Stimulated activated CD4-positive, alpha-beta T cell treated with anti-CD3 and anti-CD28 coated beads, Interleukin-4, amount 100 ng/mL, for 1 hour (primary cell): ENCODE measurements around the gene PITPNB.

Source experiments
- DNase-seq: peaks from one replicate; pipeline ENCODE4 v3.0.0-alpha.2; 2020

Gene PITPNB

GRCh38 chr22:27919222-27919941, at the start of gene PITPNB:
Gene PITPNB (minus strand): TSS chr22:27919256. CDS start chr22:27919191, 65 bp downstream.
- peak; percentile 99 for DNase-seq

GRCh38 chr22:27966168-27967064, 47.4 kb upstream of the PITPNB start:
- no peak for DNase-seq

GRCh38 chr22:27962268-27963044, 43.4 kb upstream of the PITPNB start:
- DNase-seq = no peak

DNA sequence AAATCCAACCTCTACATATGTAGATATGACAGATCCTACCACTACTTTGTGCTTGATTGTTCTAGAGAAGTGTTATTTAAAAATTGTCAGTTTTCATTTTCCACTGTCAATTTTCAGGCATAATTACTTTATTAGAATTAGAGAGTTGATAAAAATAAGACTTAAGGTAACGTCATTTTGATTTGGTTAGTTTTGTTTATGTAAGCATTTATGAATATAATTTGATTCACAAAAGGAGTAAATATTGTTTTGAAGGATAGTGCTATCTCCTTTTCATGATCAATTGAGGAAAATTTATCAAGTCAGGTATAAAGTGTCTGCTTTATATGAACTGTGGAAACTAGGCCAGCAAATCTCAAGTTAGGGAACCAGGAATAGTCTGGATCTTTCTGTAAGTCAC, 42.6 kb upstream of the PITPNB start:
- DNase-seq = no peak

DNA sequence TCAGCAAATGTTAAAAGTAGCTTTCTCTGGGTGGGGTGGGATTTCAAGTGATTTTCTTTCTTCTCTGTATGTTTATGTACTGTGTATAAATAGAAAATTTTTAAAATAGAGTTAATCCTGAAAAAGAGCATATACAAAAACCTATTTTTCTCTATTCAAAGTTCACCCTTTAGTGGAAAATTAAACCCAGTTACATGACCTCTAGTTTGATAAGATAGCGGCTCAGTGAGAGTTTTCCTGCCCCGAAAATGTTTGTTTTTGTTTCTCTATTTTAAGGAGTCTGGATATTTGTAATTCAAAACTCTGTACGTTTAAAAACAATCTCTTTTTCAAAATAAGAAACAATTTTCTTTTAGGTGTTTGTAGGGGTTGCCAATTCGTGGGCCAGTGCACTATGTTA, 42.1 kb upstream of the PITPNB start:
- DNase-seq = no peak

- DNase-seq = no peak
Measured at GRCh38 chr22:27959335-27960090, 40.5 kb upstream of the PITPNB start.

GRCh38 chr22:27952779-27953178, 33.7 kb upstream of the PITPNB start:
- DNase-seq = no peak

DNA sequence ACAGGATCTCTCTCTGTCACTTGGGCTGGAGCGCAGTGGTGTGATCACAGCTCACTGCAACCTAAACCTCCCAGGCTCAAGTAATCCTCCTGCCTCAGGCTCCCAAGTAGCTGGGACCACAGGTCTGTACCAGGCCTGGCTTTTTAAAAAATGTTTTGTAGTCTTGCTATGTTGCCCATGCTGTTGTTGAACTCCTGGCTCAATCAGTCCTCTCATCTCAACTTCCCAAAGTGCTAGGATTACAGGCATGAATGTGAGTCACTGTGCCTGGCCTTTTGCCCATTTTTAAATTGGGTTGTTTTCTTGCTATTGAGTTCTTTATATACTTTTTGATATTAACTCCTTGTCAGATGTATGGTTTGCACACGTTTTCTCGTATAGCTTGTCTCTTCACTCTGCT, 33.0 kb upstream of the PITPNB start:
- no peak for DNase-seq

GRCh38 chr22:27949421-27949820, 30.4 kb upstream of the PITPNB start:
- DNase-seq = no peak

GRCh38 chr22:27948569-27948968, 29.5 kb upstream of the PITPNB start:
- no peak for DNase-seq

- no peak for DNase-seq
Measured at GRCh38 chr22:27947448-27947847, 28.4 kb upstream of the PITPNB start.

DNA sequence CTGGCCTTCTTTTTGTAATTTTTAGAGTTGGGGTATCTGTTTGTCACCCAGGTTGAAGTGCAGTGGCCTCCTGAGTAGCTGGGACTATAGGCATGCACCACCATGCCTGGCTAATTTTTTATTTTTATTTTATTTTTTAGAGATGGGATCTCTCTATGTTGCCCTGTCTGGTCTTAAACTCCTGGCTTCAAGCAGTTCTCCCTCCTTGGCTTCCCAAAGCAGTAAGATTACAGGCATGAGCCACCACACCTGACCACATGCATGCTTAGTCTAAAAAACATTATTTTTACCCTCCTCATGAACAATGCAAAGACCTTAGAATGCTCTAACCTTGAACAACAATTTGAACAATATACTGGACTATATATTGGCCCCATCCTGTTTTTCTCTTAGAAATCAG, 22.1 kb upstream of the PITPNB start:
- DNase-seq = no peak

- no peak for DNase-seq
Measured at GRCh38 chr22:27937453-27937852, 18.4 kb upstream of the PITPNB start.

GRCh38 chr22:27935897-27936296, 16.8 kb upstream of the PITPNB start:
- DNase-seq = no peak

DNA sequence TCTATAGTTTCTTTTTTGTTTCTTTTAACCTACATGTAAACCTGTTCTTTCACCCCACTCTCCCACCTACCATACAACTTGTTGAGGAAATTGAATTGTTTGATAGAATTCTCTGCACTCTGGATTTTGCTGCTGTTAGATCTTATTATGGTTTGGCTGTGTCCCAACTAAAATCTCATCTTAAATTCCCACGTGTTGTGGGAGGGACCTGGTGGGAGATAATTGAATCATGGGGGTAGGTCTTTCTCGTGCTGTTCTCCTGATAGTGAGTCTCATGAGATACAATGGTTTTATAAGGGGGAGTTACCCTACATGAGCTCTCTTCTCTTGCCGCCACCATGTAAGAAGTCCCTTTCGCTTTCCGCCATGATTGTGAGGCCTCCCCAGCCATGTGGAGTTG, 15.0 kb upstream of the PITPNB start:
- DNase-seq = no peak

- no peak for DNase-seq
Measured at GRCh38 chr22:27933186-27933983, 14.3 kb upstream of the PITPNB start.

- DNase-seq = no peak
Measured at GRCh38 chr22:27930331-27931060, 11.4 kb upstream of the PITPNB start.

GRCh38 chr22:27927608-27928007, 8.6 kb upstream of the PITPNB start:
- no peak for DNase-seq

- no peak for DNase-seq
Measured at GRCh38 chr22:27925331-27925730, 6.3 kb upstream of the PITPNB start.

DNA sequence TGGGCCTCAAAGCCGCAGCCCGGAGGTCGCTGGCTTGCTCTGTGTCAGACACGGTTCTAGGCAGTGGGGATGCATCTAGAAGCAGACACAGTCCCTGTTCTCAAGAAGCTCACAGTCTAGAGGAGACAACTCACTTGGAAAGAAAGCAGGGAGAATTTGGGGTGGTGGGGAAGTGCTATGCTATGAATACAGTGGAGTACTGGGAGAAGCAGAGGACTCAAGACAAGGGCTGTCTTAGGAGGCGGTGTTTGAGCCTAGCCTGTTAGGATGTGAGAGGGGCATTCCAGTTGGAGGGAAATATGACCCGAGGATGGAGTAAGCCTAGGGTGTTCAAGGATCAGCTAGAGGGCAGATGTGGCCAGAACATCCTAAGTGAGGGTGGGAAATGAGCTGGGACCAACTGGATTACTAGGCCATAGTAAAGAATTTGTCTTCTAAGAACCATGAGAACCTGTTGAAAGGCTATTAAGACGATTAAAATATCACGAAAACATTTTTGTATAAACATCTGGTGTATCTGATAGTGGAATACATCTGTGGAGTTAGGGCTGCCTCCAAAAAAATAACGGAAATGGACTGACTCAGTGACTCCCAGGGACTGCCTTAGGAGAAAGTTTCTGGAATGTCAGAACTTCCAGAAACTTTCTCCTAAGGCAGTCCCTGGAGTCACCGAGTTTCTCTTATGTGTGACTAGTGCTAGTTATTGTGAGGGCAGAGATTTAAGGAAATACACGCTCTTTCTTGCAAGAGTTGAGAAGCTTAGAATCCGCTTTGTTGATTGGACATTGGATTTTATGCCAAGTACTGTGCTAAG, 1.1 kb upstream of the PITPNB start:
- DNase-seq = no peak
